K562 (cell line): Measurements from ENCODE around the gene PRKACG. TPM values are rescaled to one million over a fixed set of nuclear protein-coding genes. Genes with fewer than 3 reads are reported as not detected.

Experiments used
- ATAC-seq: fragments of 200-7000 bp; cut with Tn5 transposase; 3 replicates; pipeline ENCODE4 v1.9.1; 2020; ENCODE audit warnings: moderate library complexity
- BruUV-seq: library from RNA; stranded (reverse); fragments of 400-500 nt; replicated peaks from 2 replicates; lab custom pipeline; 2021; lab: Mats Ljungman, UMichigan
- CTCF ChIA-PET: fragments of 300-600 bp; formaldehyde crosslinking; extraction: SDS; loops from one replicate; lab custom pipeline; 2021; ENCODE audit warnings: low intra/inter-chr PET ratio; lab: Yijun Ruan, JAX
- POLR2A ChIA-PET: fragments of 300-600, 350-650 bp; sonication (Branson Sonifier 250); formaldehyde crosslinking; extraction: SDS; loops from one replicate; lab custom pipeline; 2021; ENCODE audit warnings: antibody characterized with exemption, inconsistent platforms; lab: Yijun Ruan, JAX
- DNase-seq, 4 experiments: peaks; one replicate each; pipeline versions ENCODE4 v3.0.0 to v3.0.0-alpha.2; 2011 to 2018; ENCODE audit warnings: low spot score in 3 of 4, mixed read lengths in 3 of 4; ENCODE audit errors: extremely low read depth in 1 of 4
- FAIRE-seq: peaks from 2 replicates; lab custom pipeline; 2011; peaks lifted over from hg19 to GRCh38; lab: Jason Lieb, UNC
- H2AFZ ChIP-seq: 2 replicates; pipeline ENCODE4 v1.6.0; 2011; ENCODE audit warnings: low read depth, low read length, control low read depth, inconsistent platforms
- H3K27ac ChIP-seq: fragments of 200-600 bp; 3 replicates; pipeline ENCODE4 v1.8.0; 2011; ENCODE audit warnings: low read depth, mild to moderate bottlenecking, control low read depth, inconsistent platforms, low read length, moderate library complexity, mixed read lengths; ENCODE audit errors: extremely low read depth
- H3K27me3 ChIP-seq, 2 experiments: fragments of 300-600 bp in 1 of 2; 2 replicates in 1 of 2; 3 replicates in 1 of 2; pipeline versions ENCODE4 v1.6.0 to v1.8.0; 2011; ENCODE audit warnings: inconsistent platforms in 2 of 2, low read length in 2 of 2, mild to moderate bottlenecking in 1 of 2, mixed read lengths in 1 of 2, moderate library complexity in 1 of 2; ENCODE audit not compliant: control insufficient read depth in 2 of 2, insufficient read depth in 2 of 2
- H3K36me3 ChIP-seq: fragments of 300-600 bp; 3 replicates; pipeline ENCODE4 v1.8.0; 2011; ENCODE audit warnings: mild to moderate bottlenecking, low read length, inconsistent platforms; ENCODE audit not compliant: control insufficient read depth, insufficient read depth
- H3K4me1 ChIP-seq, 2 experiments: fragments of 200-600 bp in 1 of 2; replicated peaks in 1 of 2; 2 replicates in 1 of 2; 3 replicates in 1 of 2; pipeline versions ENCODE4 v1.5.1 to v1.8.0; 2011; ENCODE audit warnings: inconsistent platforms in 2 of 2, low read length in 2 of 2, mild to moderate bottlenecking in 1 of 2, mixed read lengths in 1 of 2, moderate library complexity in 1 of 2; ENCODE audit not compliant: control insufficient read depth in 2 of 2, insufficient read depth in 2 of 2
- H3K4me2 ChIP-seq: 2 replicates; pipeline ENCODE4 v1.6.1; 2011; ENCODE audit warnings: low read length, control low read depth, inconsistent platforms, mixed read lengths; ENCODE audit not compliant: insufficient read depth
- H3K4me3 ChIP-seq: fragments of 200-600 bp; sonication (generic), shearing (Covaris generic); 2 replicates; pipeline ENCODE4 v1.5.1; 2016; ENCODE audit warnings: control low read depth, inconsistent platforms
- H3K79me2 ChIP-seq: fragments of 200-600 bp; 3 replicates; pipeline ENCODE4 v1.8.0; 2011; ENCODE audit warnings: low read length, inconsistent platforms; ENCODE audit not compliant: control insufficient read depth, insufficient read depth
- H3K9ac ChIP-seq, 2 experiments: 2 replicates each; pipeline versions ENCODE4 v1.6.0 to v1.6.1; 2011; ENCODE audit warnings: low read depth in 2 of 2, low read length in 2 of 2, control low read depth in 1 of 2, inconsistent platforms in 1 of 2, mild to moderate bottlenecking in 1 of 2, mixed read lengths in 1 of 2; ENCODE audit not compliant: insufficient read depth in 1 of 2
- H3K9me1 ChIP-seq: one replicate; pipeline ENCODE4 v1.6.0; 2011; ENCODE audit warnings: inconsistent platforms, mild to moderate bottlenecking, low read length, moderate library complexity; ENCODE audit not compliant: control insufficient read depth, insufficient read depth
- H3K9me3 ChIP-seq: replicated peaks from 2 replicates; pipeline ENCODE4 v1.5.1; 2011; ENCODE audit warnings: low read depth, low read length, inconsistent platforms; ENCODE audit not compliant: control insufficient read depth, insufficient read depth
- H4K20me1 ChIP-seq: replicated peaks from 2 replicates; pipeline ENCODE4 v1.6.1; 2011; ENCODE audit warnings: low read length, inconsistent platforms, mixed read lengths; ENCODE audit not compliant: control insufficient read depth, insufficient read depth
- BMI1 ChIP-seq: fragments of 150-350 bp; IDR thresholded peaks from 2 replicates; pipeline ENCODE4 v1.6.1; 2014; ENCODE audit warnings: low read length
- CBFB ChIP-seq: sonication (generic); formaldehyde crosslinking; IDR thresholded peaks from 2 replicates; pipeline ENCODE4 v1.4.0; 2020; ENCODE audit warnings: mild to moderate bottlenecking, missing genetic modification reagents
- MYNN ChIP-seq, 2 experiments: sonication (generic); formaldehyde crosslinking in 1 of 2; IDR thresholded peaks; 2 replicates each; pipeline versions ENCODE4 v1.5.0 to v1.6.1; 2016 to 2020; ENCODE audit warnings: antibody characterized with exemption in 1 of 2, missing genetic modification reagents in 1 of 2
- WGBS: fragments of 100-300 bp; shearing (Covaris generic); methylation state at CpG from one replicate; pipeline ENCODE4 v1.1.6; 2016; ENCODE audit warnings: low coverage, mixed read lengths; ENCODE audit not compliant: insufficient coverage; ENCODE audit errors: missing lambda C conversion rate; 5-methylcytosine and 5-hydroxymethylcytosine counted together
- in situ Hi-C: fragments of 300-500 bp; cut with MboI; formaldehyde crosslinking; loops from 4 replicates; pipeline ENCODE4 v1.15.0; 2018; ENCODE audit warnings: inconsistent platforms, mixed read lengths
- intact Hi-C: fragments of 100-400 bp; cut with micrococcal nuclease; formaldehyde crosslinking; loops from 2 replicates; pipeline ENCODE4 v1.14.2; 2022
- polyA plus RNA-seq, 8 experiments: library from polyadenylated mRNA; depleted of rRNA in 4 of 8; stranded (reverse) in 5 of 8; unstranded in 3 of 8; fragments of >200 nt; fragmentation: Nextera tagmentation in 2 of 8; fragmentation: Illumina TruSeq in 1 of 8; extraction: Ambion mirVana in 2 of 8; extraction: Trizol in 1 of 8; gene quantifications; 2 replicates each; pipeline versions ENCODE4 v1.2.1 to v1.2.3, GENCODE V29; 2011 to 2014; ENCODE audit warnings: inconsistent platforms in 1 of 8, missing spikeins in 1 of 8
- total RNA-seq, 7 experiments: library from RNA; depleted of rRNA in 6 of 7; stranded (reverse); fragments of >200 nt in 6 of 7; fragmentation: Illumina TruSeq in 2 of 7; extraction: Trizol in 2 of 7; gene quantifications; 2 replicates each; pipeline versions ENCODE4 v1.2.1 to v1.2.3, GENCODE V29; 2011 to 2021; ENCODE audit warnings: low replicate concordance in 1 of 7
- TF ChIP-seq, protein P1 (sequence below): fragments of 450-650 bp; IDR thresholded peaks from 2 replicates; pipeline ENCODE4 v1.6.1; 2018; ENCODE audit not compliant: partially characterized antibody

The PRKACG gene
- total and polyA plus RNA-seq, 9 of the 15 experiments (the other 6 are each of a cell fraction or from before 2014, with no cell fraction given) = not detected

DNA sequence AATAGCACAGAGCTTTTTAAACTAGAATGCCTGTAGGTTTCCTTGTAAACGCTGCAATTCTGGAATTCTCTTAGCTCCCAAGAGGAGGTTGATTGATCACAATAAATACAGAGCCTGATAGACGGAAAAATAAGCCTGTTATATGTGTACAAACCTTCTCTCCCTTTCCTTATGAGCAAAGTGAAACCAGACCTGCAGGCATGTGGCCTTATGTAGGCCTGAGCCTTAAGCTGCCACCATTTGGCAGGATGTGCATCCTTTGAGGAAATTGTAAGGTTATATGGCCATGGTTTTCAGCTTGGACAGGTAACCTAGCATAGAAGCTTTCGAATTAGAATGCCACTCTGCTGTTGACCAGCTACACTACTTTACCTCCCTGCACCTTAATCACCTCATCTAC is 49.1 kb downstream of the PRKACG start:
- no peaks in the 10 kb centered on the region; the same call in 1 of the 2 replicates for H3K9me3 ChIP-seq
- no peaks in the 10 kb centered on the region for H3K9me1 ChIP-seq
- DNase-seq = no peak
- H3K27ac ChIP-seq = no peak overlapping the region
- no TSS peak for BruUV-seq
- 52% methylated on average over 3 of the region's 3 CpGs for WGBS
- no peaks in the 10 kb centered on the region for H4K20me1 ChIP-seq
- no peak for FAIRE-seq
- in situ Hi-C loops = no loop called here
- H3K4me3 ChIP-seq = no peak overlapping the region
- no peaks in the 10 kb centered on the region for H3K79me2 ChIP-seq
- H3K9ac ChIP-seq = no peak overlapping the region
- H2AFZ ChIP-seq = no peak overlapping the region
- intact Hi-C loops = no loop called here
- ATAC-seq = no peak
- ChIA-PET POLR2A (interaction anchor here (0.6 to 1.8 kb wide), 5 partner anchors 9 to 43 kb away, joined by 3 to 7 read pairs (median 4); no protein-coding TSS in a partner anchor), CTCF (no interaction called here)
- TF ChIP-seq CBFB (no peak), MYNN (IDR thresholded peaks at IDR 0.05) (no peak), MYNN (CRISPR knock-in tag; IDR thresholded peaks at IDR 0.05) (no peak), BMI1 (no peak)
- TF ChIP-seq, protein P1, sequence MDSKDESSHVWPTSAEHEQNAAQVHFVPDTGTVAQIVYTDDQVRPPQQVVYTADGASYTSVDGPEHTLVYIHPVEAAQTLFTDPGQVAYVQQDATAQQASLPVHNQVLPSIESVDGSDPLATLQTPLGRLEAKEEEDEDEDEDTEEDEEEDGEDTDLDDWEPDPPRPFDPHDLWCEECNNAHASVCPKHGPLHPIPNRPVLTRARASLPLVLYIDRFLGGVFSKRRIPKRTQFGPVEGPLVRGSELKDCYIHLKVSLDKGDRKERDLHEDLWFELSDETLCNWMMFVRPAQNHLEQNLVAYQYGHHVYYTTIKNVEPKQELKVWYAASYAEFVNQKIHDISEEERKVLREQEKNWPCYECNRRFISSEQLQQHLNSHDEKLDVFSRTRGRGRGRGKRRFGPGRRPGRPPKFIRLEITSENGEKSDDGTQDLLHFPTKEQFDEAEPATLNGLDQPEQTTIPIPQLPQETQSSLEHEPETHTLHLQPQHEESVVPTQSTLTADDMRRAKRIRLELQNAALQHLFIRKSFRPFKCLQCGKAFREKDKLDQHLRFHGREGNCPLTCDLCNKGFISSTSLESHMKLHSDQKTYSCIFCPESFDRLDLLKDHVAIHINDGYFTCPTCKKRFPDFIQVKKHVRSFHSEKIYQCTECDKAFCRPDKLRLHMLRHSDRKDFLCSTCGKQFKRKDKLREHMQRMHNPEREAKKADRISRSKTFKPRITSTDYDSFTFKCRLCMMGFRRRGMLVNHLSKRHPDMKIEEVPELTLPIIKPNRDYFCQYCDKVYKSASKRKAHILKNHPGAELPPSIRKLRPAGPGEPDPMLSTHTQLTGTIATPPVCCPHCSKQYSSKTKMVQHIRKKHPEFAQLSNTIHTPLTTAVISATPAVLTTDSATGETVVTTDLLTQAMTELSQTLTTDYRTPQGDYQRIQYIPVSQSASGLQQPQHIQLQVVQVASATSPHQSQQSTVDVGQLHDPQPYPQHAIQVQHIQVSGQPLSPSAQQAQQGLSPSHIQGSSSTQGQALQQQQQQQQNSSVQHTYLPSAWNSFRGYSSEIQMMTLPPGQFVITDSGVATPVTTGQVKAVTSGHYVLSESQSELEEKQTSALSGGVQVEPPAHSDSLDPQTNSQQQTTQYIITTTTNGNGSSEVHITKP = no peak
- H3K27me3 ChIP-seq = no peaks in the 10 kb centered on the region
- H3K4me2 ChIP-seq = no peak overlapping the region
- H3K4me1 ChIP-seq = peaks cover 9 to 14% of the 10 kb centered on the region in 2 experiments; a peak in 3 of 5 replicates
- H3K36me3 ChIP-seq = no peaks in the 10 kb centered on the region
